Breast epithelium (tissue), 3 donors: Measurements from ENCODE around the gene NTRK2.

Experiments used
- POLR2A ChIP-seq: fragments of 450-650 bp; IDR thresholded peaks from one replicate; pipeline ENCODE4 v1.6.1; 2016; ENCODE audit warnings: antibody characterized with exemption, mild to moderate bottlenecking, moderate library complexity
- POLR2AphosphoS5 ChIP-seq, 3 donors: sonication (generic); formaldehyde crosslinking; IDR thresholded peaks; one replicate each; pipeline ENCODE4 v1.6.1; 2017; ENCODE audit warnings: antibody characterized with exemption in 3 of 3
- TF ChIP-seq, protein P1 (sequence below), 3 donors: fragments of 450-650 bp; IDR thresholded peaks; one replicate each; pipeline ENCODE4 v1.5.1; 2016 to 2017; ENCODE audit warnings: antibody characterized with exemption in 3 of 3, mild to moderate bottlenecking in 3 of 3, moderate library complexity in 3 of 3

GRCh38 chr9:85045271-85045670, 375.7 kb downstream of the NTRK2 start:
- TF ChIP-seq POLR2A: no peak
- TF ChIP-seq, protein P1, sequence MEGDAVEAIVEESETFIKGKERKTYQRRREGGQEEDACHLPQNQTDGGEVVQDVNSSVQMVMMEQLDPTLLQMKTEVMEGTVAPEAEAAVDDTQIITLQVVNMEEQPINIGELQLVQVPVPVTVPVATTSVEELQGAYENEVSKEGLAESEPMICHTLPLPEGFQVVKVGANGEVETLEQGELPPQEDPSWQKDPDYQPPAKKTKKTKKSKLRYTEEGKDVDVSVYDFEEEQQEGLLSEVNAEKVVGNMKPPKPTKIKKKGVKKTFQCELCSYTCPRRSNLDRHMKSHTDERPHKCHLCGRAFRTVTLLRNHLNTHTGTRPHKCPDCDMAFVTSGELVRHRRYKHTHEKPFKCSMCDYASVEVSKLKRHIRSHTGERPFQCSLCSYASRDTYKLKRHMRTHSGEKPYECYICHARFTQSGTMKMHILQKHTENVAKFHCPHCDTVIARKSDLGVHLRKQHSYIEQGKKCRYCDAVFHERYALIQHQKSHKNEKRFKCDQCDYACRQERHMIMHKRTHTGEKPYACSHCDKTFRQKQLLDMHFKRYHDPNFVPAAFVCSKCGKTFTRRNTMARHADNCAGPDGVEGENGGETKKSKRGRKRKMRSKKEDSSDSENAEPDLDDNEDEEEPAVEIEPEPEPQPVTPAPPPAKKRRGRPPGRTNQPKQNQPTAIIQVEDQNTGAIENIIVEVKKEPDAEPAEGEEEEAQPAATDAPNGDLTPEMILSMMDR (IDR thresholded peaks at IDR 0.05): no peak
- no peak for TF ChIP-seq POLR2AphosphoS5 (IDR thresholded peaks at IDR 0.05)
